ENCODE results near the gene RSKR. TPM values are rescaled to one million over a fixed set of nuclear protein-coding genes. Genes with fewer than 3 reads are reported as not detected.
"Not testable (repeated sequence)": the region's sequence is repeated elsewhere in the genome, so short reads cannot be mapped to it uniquely, and the experiment has no call there.

The RSKR gene
- total RNA-seq, 2 donors from 2014 or later = 4.4 to 5.8 TPM

- DNase-seq (no peak), ATAC-seq (no peak)
- intact Hi-C loops (cut with DNase I) = no loop called here
Observed at GRCh38 chr17:28584434-28584833, 29.6 kb downstream of the RSKR start.

GRCh38 chr17:28582513-28582912 is 31.5 kb downstream of the RSKR start:
- ATAC-seq = no peak
- no peak for DNase-seq
- intact Hi-C loops (cut with DNase I) = no loop called here

GRCh38 chr17:28580959-28581358 is 33.0 kb downstream of the RSKR start:
- intact Hi-C loops (cut with DNase I) = no loop called here
- ATAC-seq = no peak
- DNase-seq = no peak

DNA sequence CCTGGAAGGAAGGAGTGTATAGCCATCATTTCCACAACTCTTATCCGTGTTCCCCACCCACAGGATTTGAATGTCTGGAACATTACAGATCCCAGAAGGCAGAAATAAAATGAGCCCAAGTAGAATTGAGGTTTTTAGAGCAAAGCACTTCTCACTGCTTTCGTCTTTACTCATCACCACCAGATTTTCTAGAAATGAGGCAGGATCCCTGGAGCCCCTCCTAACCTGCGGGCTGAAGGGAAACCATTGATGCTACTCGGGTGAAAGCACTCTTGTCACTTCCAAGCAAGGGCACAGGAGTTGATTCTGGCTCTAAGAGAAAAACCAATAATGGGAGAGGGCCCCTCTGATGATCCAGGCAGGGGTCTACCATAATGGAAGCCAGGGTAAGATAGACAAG is 34.5 kb downstream of the RSKR start:
- ATAC-seq = no peak
- intact Hi-C loops (cut with DNase I) = no loop called here
- no peak for DNase-seq

DNA sequence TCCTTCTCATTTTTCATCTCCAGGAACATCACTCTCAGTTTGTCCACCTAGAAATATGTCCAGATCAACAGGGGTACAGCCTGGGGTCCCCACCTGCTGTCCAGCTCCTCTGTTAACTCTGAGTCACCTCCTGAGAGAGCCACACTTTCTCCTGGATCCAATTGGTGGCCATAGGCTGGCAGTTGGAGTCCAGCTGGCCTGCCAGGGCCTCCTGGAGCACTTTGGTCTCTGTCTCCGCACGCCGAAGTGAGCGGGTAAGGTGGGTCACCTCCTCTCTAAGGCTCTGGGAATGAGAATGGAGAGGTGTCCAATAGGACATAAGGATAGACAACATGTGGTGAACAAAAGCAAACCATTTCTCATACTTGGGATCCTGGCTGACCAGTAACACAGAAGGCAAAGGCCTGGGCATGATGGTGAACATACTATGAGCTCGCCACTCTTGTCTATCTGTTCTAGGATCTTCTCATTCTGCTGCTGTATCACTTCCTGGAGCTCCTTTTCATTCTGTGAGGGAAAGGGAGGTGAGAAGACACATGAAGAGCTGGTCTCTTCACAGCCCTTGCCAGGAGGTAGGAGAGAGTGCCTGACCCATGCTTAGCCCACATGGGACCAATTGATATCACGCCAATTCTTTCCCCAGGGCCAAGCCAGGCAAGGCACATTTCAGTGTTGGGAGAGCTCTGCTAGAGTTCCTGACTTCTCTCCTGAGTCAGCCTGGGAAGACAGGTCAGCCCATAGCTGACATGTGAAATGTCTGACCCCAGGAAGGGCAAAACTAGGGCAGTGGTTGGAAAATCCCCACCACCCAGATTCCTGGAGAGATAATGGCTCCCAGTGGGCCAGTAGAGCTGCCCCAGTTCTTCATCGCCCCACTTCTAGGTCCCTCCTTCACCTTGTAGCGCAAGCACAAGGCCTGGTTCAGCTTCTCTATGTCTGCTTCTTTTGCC is 35.5 kb downstream of the RSKR start:
- DNase-seq (no peak), ATAC-seq (no peak)
- intact Hi-C loops (cut with DNase I) = no loop called here

- no peak for ATAC-seq
- intact Hi-C loops (cut with DNase I) = no loop called here
- no peak for DNase-seq
Observed at GRCh38 chr17:28577466-28577824, 36.5 kb downstream of the RSKR start.

GRCh38 chr17:28576758-28577465 is 37.1 kb downstream of the RSKR start, which contains the start of gene ALDOC:
ALDOC (minus strand) TSS chr17:28576895; CDS start chr17:28575532, 1,363 bp downstream.
- ATAC-seq = peak; percentile 94
- peak; percentile 98 for DNase-seq
- intact Hi-C loops (cut with DNase I) = no loop called here

- DNase-seq; intact Hi-C loops (cut with DNase I); ATAC-seq: not testable (repeated sequence)
Observed at GRCh38 chr17:28576016-28576415, 38.0 kb downstream of the RSKR start.

- DNase-seq (peak; percentile 73), ATAC-seq (peak; percentile 58 to 64)
- intact Hi-C loops (cut with DNase I) = no loop called here
Observed at GRCh38 chr17:28575126-28575795, 38.7 kb downstream of the RSKR start.

DNA sequence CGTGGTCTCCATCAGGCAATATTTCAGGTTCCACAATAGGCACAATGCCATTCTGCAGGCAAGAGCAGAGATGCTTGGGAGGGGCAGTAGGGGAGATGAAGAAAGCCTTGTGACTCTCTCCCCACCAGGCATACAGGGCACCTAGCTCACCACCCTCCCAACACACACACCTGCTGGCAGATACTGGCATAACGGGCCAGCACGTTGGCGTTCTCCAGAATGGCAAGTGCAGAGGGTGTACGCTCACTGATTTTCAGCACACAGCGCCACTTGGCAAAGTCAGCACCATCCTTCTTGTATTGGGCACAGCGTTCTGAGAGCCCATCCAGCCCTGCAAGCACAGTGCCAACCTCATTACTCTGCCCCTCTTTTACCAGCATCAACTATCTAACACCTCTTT is 39.5 kb downstream of the RSKR start:
- DNase-seq = no peak
- intact Hi-C loops (cut with DNase I) = no loop called here
- no peak for ATAC-seq

GRCh38 chr17:28573966-28574480 is 40.0 kb downstream of the RSKR start:
- DNase-seq (no peak), ATAC-seq (no peak)
- intact Hi-C loops (cut with DNase I) = no loop called here

GRCh38 chr17:28573521-28573920 is 40.5 kb downstream of the RSKR start:
- intact Hi-C loops (cut with DNase I) = no loop called here
- ATAC-seq (no peak), DNase-seq (no peak)

GRCh38 chr17:28573040-28573380 is 41.0 kb downstream of the RSKR start:
- ATAC-seq (no peak), DNase-seq (no peak)
- intact Hi-C loops (cut with DNase I) = no loop called here

GRCh38 chr17:28572259-28573039 is 41.5 kb downstream of the RSKR start:
- no peak for DNase-seq
- intact Hi-C loops (cut with DNase I) = no loop called here

DNA sequence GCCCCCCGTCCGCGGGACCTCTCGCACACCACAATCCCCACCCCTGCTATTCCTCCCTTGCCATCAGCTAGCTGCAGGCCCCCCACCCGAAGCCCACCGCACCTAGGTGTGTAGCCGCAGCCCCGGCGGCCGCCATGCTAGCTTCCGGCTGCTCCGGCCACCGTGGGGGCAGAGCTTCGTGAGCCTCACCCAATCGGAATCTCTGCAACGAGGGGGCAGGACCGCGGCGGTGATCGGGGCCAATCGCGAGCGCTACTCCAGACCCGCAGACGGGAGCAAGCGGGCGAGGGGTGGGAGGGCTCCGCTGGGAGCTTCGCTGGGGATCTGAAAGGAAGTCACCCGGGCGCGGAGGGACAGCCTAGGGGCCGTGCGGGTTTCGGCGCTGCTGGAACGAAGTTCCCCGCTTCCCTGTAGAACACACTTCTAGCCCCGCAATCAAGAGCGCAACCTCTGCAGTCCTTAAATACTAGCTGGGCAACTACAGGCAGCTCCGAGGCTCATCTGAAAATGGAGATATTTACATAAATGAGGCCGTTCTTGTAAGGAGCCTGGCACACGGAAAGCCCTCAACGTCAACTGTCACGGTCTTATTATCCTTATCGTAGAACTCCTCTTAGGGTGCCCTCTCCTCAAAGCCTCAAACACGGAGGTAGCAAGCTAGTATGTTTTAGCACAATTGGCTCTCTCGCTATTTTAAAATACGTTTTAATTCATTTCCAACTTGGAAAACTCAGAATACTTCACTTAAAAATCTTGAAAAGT is 42.4 kb downstream of the RSKR start, which contains the start of gene PIGS:
Gene PIGS (minus strand): TSS at position 164 of the 762 bp plus-strand sequence. CDS start 28 bp downstream, at position 136.
- intact Hi-C loops (cut with DNase I) = no loop called here
- DNase-seq (peak; percentile 97), ATAC-seq (peak; percentile 95 to 96)

More at GRCh38 chr17:28572259-28573039, 41.5 kb downstream of the RSKR start:
- ATAC-seq = no peak

DNA sequence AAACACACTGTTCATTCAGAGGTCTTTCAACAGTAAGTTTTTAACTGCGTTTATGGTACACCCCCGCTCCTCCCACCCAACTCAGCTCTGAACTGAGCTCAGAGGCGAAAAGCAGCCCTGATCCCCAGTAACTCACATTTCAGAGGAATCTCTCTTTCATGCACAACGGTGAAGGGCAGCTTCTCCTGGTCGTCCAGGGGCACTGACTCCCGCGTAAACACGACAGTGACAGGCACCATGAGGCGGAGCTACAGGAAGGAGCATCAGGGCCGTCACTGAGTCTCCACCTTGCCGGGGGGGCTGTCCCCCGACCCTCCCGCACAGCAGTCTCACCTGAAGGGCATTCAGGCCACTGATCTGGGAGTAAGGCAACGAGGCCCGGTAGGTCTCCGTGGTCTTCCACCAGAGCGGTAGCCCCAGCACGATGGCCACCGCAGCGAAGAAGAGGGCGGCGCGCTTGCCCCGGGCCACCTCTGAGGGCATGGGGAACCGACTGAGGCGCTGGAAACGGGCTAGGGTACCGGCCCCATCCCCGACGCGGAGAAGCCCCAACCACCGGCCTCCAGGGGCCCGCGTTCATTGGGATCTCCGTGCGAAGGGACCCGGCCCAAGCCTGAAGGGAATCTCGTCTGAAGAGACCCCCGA is 43.1 kb downstream of the RSKR start:
- intact Hi-C loops (cut with DNase I) = no loop called here
- peak; percentile 46 for DNase-seq
- ATAC-seq = peak; percentile 6 to 19

- no peak for DNase-seq
- intact Hi-C loops (cut with DNase I) = no loop called here
- ATAC-seq = no peak
Observed at GRCh38 chr17:28569446-28569845, 44.5 kb downstream of the RSKR start.

GRCh38 chr17:28567604-28568003 is 46.4 kb downstream of the RSKR start:
- ATAC-seq = no peak
- intact Hi-C loops (cut with DNase I) = no loop called here
- DNase-seq = no peak

Data from left cardiac atrium (tissue), 4 donors.